ENCODE measurements around the gene UFD1. TPM values are rescaled to one million over a fixed set of nuclear protein-coding genes. Genes with fewer than 3 reads are reported as not detected.
"Not testable (repeated sequence)": the region's sequence is repeated elsewhere in the genome, so short reads cannot be mapped to it uniquely, and the experiment has no call there.

The UFD1 gene
- total RNA-seq, 2 donors from 2014 or later = 43.8 to 46.9 TPM

GRCh38 chr22:19440411-19441195 is 38.4 kb downstream of the UFD1 start:
- ATAC-seq = no peak
- intact Hi-C loops (cut with DNase I) = no loop called here
- no peak for DNase-seq

- DNase-seq (no peak), ATAC-seq (no peak)
- intact Hi-C loops (cut with DNase I) = loop anchor here in 1 of 2 donors (10.0 kb wide), 1 partner anchor 143 kb away; the partner anchor contains the start of gene CLTCL1
Observed at GRCh38 chr22:19438298-19438697, 40.7 kb downstream of the UFD1 start.

- not testable (repeated sequence) for DNase-seq, ATAC-seq
- intact Hi-C loops (cut with DNase I) = loop anchor here in 1 of 2 donors (10.0 kb wide), 1 partner anchor 142 kb away; the partner anchor contains the start of gene CLTCL1
Observed at GRCh38 chr22:19436444-19437161, 42.4 kb downstream of the UFD1 start.

- ATAC-seq (no peak), DNase-seq (no peak)
- intact Hi-C loops (cut with DNase I) = loop anchor here in 1 of 2 donors (10.0 kb wide), 1 partner anchor 140 kb away; the partner anchor contains the start of gene CLTCL1
Observed at GRCh38 chr22:19434829-19435580, 44.0 kb downstream of the UFD1 start.

- ATAC-seq (no peak), DNase-seq (no peak)
- intact Hi-C loops (cut with DNase I) = loop anchor here in 1 of 2 donors (10.0 kb wide), 1 partner anchor 140 kb away; the partner anchor contains the start of gene CLTCL1
Observed at GRCh38 chr22:19434401-19434800, 44.6 kb downstream of the UFD1 start.

GRCh38 chr22:19432133-19432851 is 46.7 kb downstream of the UFD1 start, which contains the start of gene MRPL40:
Gene MRPL40 (plus strand): TSS chr22:19432545. CDS start chr22:19432555, 10 bp downstream.
- intact Hi-C loops (cut with DNase I) = loop anchor here in 1 of 2 donors (10.0 kb wide), 1 partner anchor 137 kb away; the partner anchor contains the start of gene CLTCL1
- DNase-seq (peak; percentile 97), ATAC-seq (peak; percentile 97 to 98)

GRCh38 chr22:19431649-19432132 is 47.3 kb downstream of the UFD1 start, which contains the start of gene HIRA:
Gene HIRA (minus strand): TSS chr22:19431733. CDS start chr22:19431476, 257 bp downstream.
- intact Hi-C loops (cut with DNase I) = loop anchor here in 1 of 2 donors (10.0 kb wide), 1 partner anchor 137 kb away; the partner anchor contains the start of gene CLTCL1
- DNase-seq = peak; percentile 83
- peak; percentile 78 to 87 for ATAC-seq

GRCh38 chr22:19430890-19431541 is 48.0 kb downstream of the UFD1 start:
- intact Hi-C loops (cut with DNase I) = loop anchor here in 1 of 2 donors (10.0 kb wide), 1 partner anchor 136 kb away; the partner anchor contains the start of gene CLTCL1
- ATAC-seq = no peak
- DNase-seq = peak; percentile 31

GRCh38 chr22:19429950-19430889 is 48.8 kb downstream of the UFD1 start:
- peak; percentile 40 for DNase-seq
- intact Hi-C loops (cut with DNase I) = loop anchor here in 1 of 2 donors (10.0 kb wide), 1 partner anchor 135 kb away; the partner anchor contains the start of gene CLTCL1
- no peak for ATAC-seq

GRCh38 chr22:19424186-19424500 is 54.9 kb downstream of the UFD1 start:
- DNase-seq (no peak), ATAC-seq (no peak)
- intact Hi-C loops (cut with DNase I) = no loop called here

- intact Hi-C loops (cut with DNase I) = no loop called here
- DNase-seq (no peak), ATAC-seq (no peak)
Observed at GRCh38 chr22:19422440-19423301, 56.3 kb downstream of the UFD1 start.

- ATAC-seq = no peak
- no peak for DNase-seq
- intact Hi-C loops (cut with DNase I) = no loop called here
Observed at GRCh38 chr22:19420321-19420720, 58.7 kb downstream of the UFD1 start.

GRCh38 chr22:19419464-19420178 is 59.4 kb downstream of the UFD1 start:
- intact Hi-C loops (cut with DNase I) = no loop called here
- DNase-seq (no peak), ATAC-seq (peak; percentile 34 to 57)

- DNase-seq (no peak), ATAC-seq (no peak)
- intact Hi-C loops (cut with DNase I) = no loop called here
Observed at GRCh38 chr22:19419086-19419463, 59.9 kb downstream of the UFD1 start.

- DNase-seq (no peak), ATAC-seq (no peak)
- intact Hi-C loops (cut with DNase I) = no loop called here
Observed at GRCh38 chr22:19412923-19413322, 66.1 kb downstream of the UFD1 start.
